OCI-LY7 (cell line): Measurements from ENCODE around the gene SLC12A8. TPM values are rescaled to one million over a fixed set of nuclear protein-coding genes. Genes with fewer than 3 reads are reported as not detected.

Experiments used
- Bru-seq: library from RNA; stranded (reverse); fragments of 400-500 nt; gene quantifications from one replicate; lab custom pipeline; 2021; lab: Mats Ljungman, UMichigan
- BruChase-seq, 2 experiments: library from RNA; stranded (reverse); fragments of 400-500 nt; gene quantifications; one replicate each; lab custom pipeline; 2021; lab: Mats Ljungman, UMichigan
- BruUV-seq: library from RNA; stranded (reverse); fragments of 400-500 nt; replicated peaks from 2 replicates; lab custom pipeline; 2021; lab: Mats Ljungman, UMichigan
- CTCF ChIA-PET: fragments of 300-600 bp; sonication (Branson Sonifier 250); formaldehyde crosslinking; loops from one replicate; lab custom pipeline; 2022; ENCODE audit warnings: antibody characterized with exemption; ENCODE audit not compliant: unreplicated experiment; lab: Charles Lee
- POLR2A ChIA-PET: fragments of 300-600 bp; sonication (Branson Sonifier 250); formaldehyde crosslinking; loops from one replicate; lab custom pipeline; 2022; ENCODE audit warnings: antibody characterized with exemption; lab: Charles Lee
- DNase-seq: peaks from one replicate; pipeline ENCODE4 v3.0.0-alpha.2; 2015; ENCODE audit warnings: low spot score
- H2AFZ ChIP-seq: fragments of 200-600 bp; sonication (generic), shearing (Covaris generic); 2 replicates; pipeline ENCODE4 v1.6.1; 2014; ENCODE audit warnings: mild to moderate bottlenecking, antibody characterized with exemption, low read length, moderate library complexity
- H3K27ac ChIP-seq: fragments of 200-600 bp; sonication (generic); 2 replicates; pipeline ENCODE4 v1.5.1; 2014; ENCODE audit warnings: mixed run types, low read depth, mild to moderate bottlenecking, moderate library complexity, low read length, inconsistent platforms; ENCODE audit not compliant: poor library complexity, severe bottlenecking
- H3K36me3 ChIP-seq: fragments of 200-600 bp; sonication (generic); 2 replicates; pipeline ENCODE4 v1.6.1; 2014; ENCODE audit warnings: mild to moderate bottlenecking, antibody characterized with exemption, low read length, moderate library complexity, mixed read lengths; ENCODE audit not compliant: insufficient read depth
- H3K4me1 ChIP-seq: fragments of 200-600 bp; sonication (generic); 2 replicates; pipeline ENCODE4 v1.5.1; 2014; ENCODE audit warnings: mild to moderate bottlenecking, low read length; ENCODE audit not compliant: insufficient read depth, poor library complexity, severe bottlenecking
- H3K4me2 ChIP-seq: fragments of 200-600 bp; sonication (generic); 2 replicates; pipeline ENCODE4 v1.6.1; 2014; ENCODE audit warnings: mild to moderate bottlenecking, low read length
- H3K4me3 ChIP-seq: fragments of 200-600 bp; sonication (generic); 2 replicates; pipeline ENCODE4 v1.5.1; 2014; ENCODE audit warnings: mild to moderate bottlenecking, low read depth, low read length; ENCODE audit not compliant: poor library complexity, severe bottlenecking
- H3K79me2 ChIP-seq: fragments of 200-600 bp; sonication (generic); 2 replicates; pipeline ENCODE4 v1.6.1; 2016; ENCODE audit warnings: low read depth, mild to moderate bottlenecking, low read length, moderate library complexity, mixed read lengths; ENCODE audit not compliant: insufficient read depth
- H3K9me2 ChIP-seq: fragments of 200-600 bp; sonication (generic); 2 replicates; pipeline ENCODE4 v1.6.1; 2016; ENCODE audit warnings: mild to moderate bottlenecking, low read length, mixed read lengths; ENCODE audit not compliant: insufficient read depth
- H3K9me3 ChIP-seq: fragments of 200-600 bp; sonication (generic); 2 replicates; pipeline ENCODE4 v1.6.1; 2014; ENCODE audit warnings: mild to moderate bottlenecking, mixed run types, low read length, mixed read lengths
- H4K20me1 ChIP-seq: fragments of 200-600 bp; sonication (generic); 2 replicates; pipeline ENCODE4 v1.6.1; 2014; ENCODE audit warnings: mild to moderate bottlenecking, antibody characterized with exemption, low read length, moderate library complexity, mixed read lengths; ENCODE audit not compliant: insufficient read depth
- CTCF ChIP-seq: fragments of 200-600 bp; sonication (generic); conservative IDR thresholded peaks from 2 replicates; pipeline ENCODE4 v1.5.1; 2014; ENCODE audit warnings: mild to moderate bottlenecking, antibody characterized with exemption, low read length, moderate library complexity, mixed read lengths
- EZH2phosphoT487 ChIP-seq: fragments of 200-600 bp; sonication (generic); IDR thresholded peaks from 2 replicates; pipeline ENCODE4 v1.6.1; 2018; ENCODE audit warnings: low read depth, borderline replicate concordance, mild to moderate bottlenecking, mixed run types, antibody characterized with exemption, low read length, moderate library complexity, mixed read lengths
- intact Hi-C: fragments of 100-400 bp; cut with micrococcal nuclease; formaldehyde crosslinking; loops from one replicate; pipeline ENCODE4 v1.10.0; 2022; ENCODE audit not compliant: unreplicated experiment
- long read RNA-seq: library from polyadenylated mRNA; stranded (forward); transcript quantifications from one replicate; pipeline ENCODE4 v2.0.0, GENCODE V29; 2022
- total RNA-seq, 2 experiments: library from RNA; depleted of rRNA in 1 of 2; stranded (reverse); fragments of >200 nt in 1 of 2; shearing (Covaris generic) in 1 of 2; gene quantifications; 2 replicates each; pipeline ENCODE4 v1.2.3, GENCODE V29; 2014 to 2022

SLC12A8 gene
- total RNA-seq (2014; rRNA removed; shearing (Covaris generic)) (0.13 and 1.0 TPM in 2 replicates), total RNA-seq (2022) (0.84 and 0.94 TPM in 2 replicates), Bru-seq, nascent RNA (percentile 20 among the genes with signal in this experiment), BruChase-seq, experiment 1, labeled RNA remaining after a 6-hour chase (percentile 23 among the genes with signal in this experiment), BruChase-seq, experiment 2, labeled RNA remaining after a 2-hour chase (percentile 26 among the genes with signal in this experiment)
- long read RNA-seq = 0 reads

- H3K36me3 ChIP-seq = no peaks in the 10 kb centered on the region
- no TSS peak for BruUV-seq
- H3K9me3 ChIP-seq = no peaks in the 10 kb centered on the region
- no peak within 1 kb of the TSS for H3K4me3 ChIP-seq
- no peaks in the 10 kb centered on the region for H3K4me1 ChIP-seq
- H4K20me1 ChIP-seq = no peaks in the 10 kb centered on the region
- POLR2A ChIA-PET = no interaction called here
- DNase-seq = no peak
- CTCF ChIA-PET = no interaction called here
- H3K27ac ChIP-seq = no peak within 1 kb of the TSS
- intact Hi-C loops = no loop called here
- no peak within 1 kb of the TSS for H3K4me2 ChIP-seq
- H3K9me2 ChIP-seq = no peaks in the 10 kb centered on the region
- no peak for TF ChIP-seq CTCF
- no peak for TF ChIP-seq EZH2phosphoT487
- no peaks in the 10 kb centered on the region for H3K79me2 ChIP-seq
- H2AFZ ChIP-seq = no peak within 1 kb of the TSS
Observed at GRCh38 chr3:125212509-125213363, at the start of gene SLC12A8. Gene SLC12A8 (minus strand): TSS chr3:125212748. CDS start chr3:125211349, 1,399 bp downstream.

GRCh38 chr3:125262161-125262560 is 49.6 kb upstream of the SLC12A8 start:
- H3K36me3 ChIP-seq = peaks cover 10% of the 10 kb centered on the region
- 0 out of 2 replicates have a peak, but pooled peaks cover 4% of the 10 kb centered on the region for H3K9me3 ChIP-seq
- H3K4me3 ChIP-seq = no peak overlapping the region
- no peaks in the 10 kb centered on the region for H3K9me2 ChIP-seq
- H3K79me2 ChIP-seq = no peaks in the 10 kb centered on the region
- intact Hi-C loops = no loop called here
- DNase-seq = no peak
- POLR2A ChIA-PET = interaction anchor here (0.6 to 1.1 kb wide), 4 partner anchors 16 to 272 kb away, joined by 3 to 4 read pairs (median 4); no protein-coding TSS in a partner anchor
- H3K4me1 ChIP-seq = no peaks in the 10 kb centered on the region
- no peak overlapping the region for H2AFZ ChIP-seq
- no peak overlapping the region for H3K4me2 ChIP-seq
- CTCF ChIA-PET = no interaction called here
- no TSS peak for BruUV-seq
- TF ChIP-seq EZH2phosphoT487 = no peak
- no peak for TF ChIP-seq CTCF
- H4K20me1 ChIP-seq = no peaks in the 10 kb centered on the region
- H3K27ac ChIP-seq = no peak overlapping the region
